ENCODE data around the gene CAPN1.
"Not testable (repeated sequence)": the region's sequence is repeated elsewhere in the genome, so short reads cannot be mapped to it uniquely, and the experiment has no call there.

CAPN1 gene

DNA sequence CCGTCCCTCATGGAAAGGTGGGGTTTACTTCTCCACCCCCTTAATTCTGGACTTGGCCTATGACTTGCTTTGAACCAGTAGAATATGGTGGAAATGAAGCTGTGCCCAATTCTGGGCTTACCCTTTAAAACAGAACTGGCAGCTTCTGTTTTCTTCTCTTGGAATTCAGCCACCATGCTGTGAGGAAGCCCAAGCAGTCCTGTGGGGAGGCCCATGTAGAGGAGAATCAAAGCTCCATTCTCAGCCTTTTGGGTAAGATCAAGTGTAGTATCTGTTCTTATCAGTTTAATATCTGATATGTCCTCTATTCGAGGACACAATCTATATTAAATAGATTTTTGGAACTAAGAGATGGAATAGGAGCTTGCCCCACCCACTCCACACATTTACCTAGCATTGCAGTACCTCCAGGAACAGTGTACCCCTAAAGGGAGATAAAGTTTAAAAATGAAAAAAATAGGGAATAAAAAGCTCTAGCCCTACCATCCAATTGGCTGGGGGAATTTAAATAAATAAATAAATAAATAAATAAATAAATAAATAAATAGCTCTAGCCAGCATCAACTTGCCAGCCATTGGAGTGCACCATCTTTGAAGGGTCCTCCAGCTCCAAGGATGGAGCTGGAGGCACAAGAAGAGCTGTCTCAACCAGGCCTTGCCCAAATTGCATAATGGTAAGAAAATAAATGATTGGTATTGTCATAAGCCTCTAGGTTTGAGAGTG lies 34.2 kb upstream of the CAPN1 start:
- Histone ChIP-seq H3K4me1 (ENCODE audit: control insufficient read depth, insufficient read depth, low read length) (no peaks in the 10 kb centered on the region), H3K36me3 (ENCODE audit: control insufficient read depth, insufficient read depth, low read length) (no peaks in the 10 kb centered on the region)

DNA sequence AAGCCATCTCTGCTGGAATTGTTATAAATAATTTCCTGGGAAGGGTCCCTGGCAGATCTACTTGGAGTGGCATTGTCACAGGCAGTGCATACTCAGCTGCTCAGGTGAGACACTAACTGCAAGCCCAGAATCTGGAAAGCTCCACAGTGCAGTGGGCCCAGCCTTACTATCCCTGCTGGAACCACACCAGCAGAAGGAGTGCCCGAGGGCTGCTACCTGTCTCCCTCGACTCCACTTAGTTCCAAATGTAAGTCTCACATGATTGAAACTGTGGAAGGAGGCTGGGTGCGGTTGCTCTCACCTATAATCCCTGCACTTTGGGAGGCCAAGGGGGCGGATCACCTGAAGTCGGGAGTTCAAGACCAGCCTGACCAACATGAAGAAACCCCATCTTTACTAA lies 33.1 kb upstream of the CAPN1 start:
- Histone ChIP-seq H3K9me3 (ENCODE audit: control insufficient read depth, insufficient read depth, low read length) (no peaks in the 10 kb centered on the region), H3K27ac (ENCODE audit: low read depth, low read length) (no peak overlapping the region), H3K4me1 (ENCODE audit: control insufficient read depth, insufficient read depth, low read length) (no peaks in the 10 kb centered on the region), H3K27me3 (ENCODE audit: control insufficient read depth, insufficient read depth, low read length) (no peaks in the 10 kb centered on the region), H3K4me3 (ENCODE audit: low read depth, low read length) (no peak overlapping the region), H3K9ac (ENCODE audit: low read depth, low read length) (no peak overlapping the region), H3K36me3 (ENCODE audit: control insufficient read depth, insufficient read depth, low read length) (no peaks in the 10 kb centered on the region)

More for the DNA sequence above, 34.2 kb upstream of the CAPN1 start:
- Histone ChIP-seq H3K4me3 (ENCODE audit: low read depth, low read length) (no peak overlapping the region), H3K9ac (ENCODE audit: low read depth, low read length) (no peak overlapping the region), H3K27me3 (ENCODE audit: control insufficient read depth, insufficient read depth, low read length) (no peaks in the 10 kb centered on the region), H3K9me3 (ENCODE audit: control insufficient read depth, insufficient read depth, low read length) (no peaks in the 10 kb centered on the region), H3K27ac (ENCODE audit: low read depth, low read length) (no peak overlapping the region)

DNA sequence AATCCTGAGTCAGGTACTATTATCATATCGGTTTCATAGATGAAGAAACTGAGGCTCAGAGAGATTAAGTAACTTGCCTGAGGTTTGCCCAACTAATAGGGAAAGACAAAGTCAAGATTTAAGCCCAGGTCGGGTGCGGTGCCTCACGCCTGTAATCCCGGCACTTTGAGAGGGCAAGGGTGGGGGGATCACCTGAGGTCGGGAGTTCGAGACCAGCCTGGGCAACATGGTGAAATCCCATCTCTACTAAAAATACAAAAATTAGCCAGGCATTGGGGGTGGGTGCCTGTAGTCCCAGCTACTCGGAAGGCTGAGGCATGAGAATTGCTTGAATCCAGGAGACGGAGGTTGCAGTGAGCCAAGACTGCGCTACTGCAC lies 31.6 kb upstream of the CAPN1 start:
- not testable (repeated sequence) for H3K9me3 ChIP-seq (ENCODE audit: control insufficient read depth, insufficient read depth, low read length); H3K4me3 ChIP-seq (ENCODE audit: low read depth, low read length); H3K27me3 ChIP-seq (ENCODE audit: control insufficient read depth, insufficient read depth, low read length); H3K27ac ChIP-seq (ENCODE audit: low read depth, low read length); H3K4me1 ChIP-seq (ENCODE audit: control insufficient read depth, insufficient read depth, low read length); H3K9ac ChIP-seq (ENCODE audit: low read depth, low read length); H3K36me3 ChIP-seq (ENCODE audit: control insufficient read depth, insufficient read depth, low read length)

- Histone ChIP-seq H3K9me3 (ENCODE audit: control insufficient read depth, insufficient read depth, low read length) (no peaks in the 10 kb centered on the region), H3K27me3 (ENCODE audit: control insufficient read depth, insufficient read depth, low read length) (no peaks in the 10 kb centered on the region), H3K9ac (ENCODE audit: low read depth, low read length) (no peak overlapping the region), H3K4me1 (ENCODE audit: control insufficient read depth, insufficient read depth, low read length) (no peaks in the 10 kb centered on the region), H3K27ac (ENCODE audit: low read depth, low read length) (no peak overlapping the region), H3K36me3 (ENCODE audit: control insufficient read depth, insufficient read depth, low read length) (no peaks in the 10 kb centered on the region), H3K4me3 (ENCODE audit: low read depth, low read length) (no peak overlapping the region)
These were observed 31.0 kb upstream of the CAPN1 start for GRCh38 chr11:65150509-65151299.

DNA sequence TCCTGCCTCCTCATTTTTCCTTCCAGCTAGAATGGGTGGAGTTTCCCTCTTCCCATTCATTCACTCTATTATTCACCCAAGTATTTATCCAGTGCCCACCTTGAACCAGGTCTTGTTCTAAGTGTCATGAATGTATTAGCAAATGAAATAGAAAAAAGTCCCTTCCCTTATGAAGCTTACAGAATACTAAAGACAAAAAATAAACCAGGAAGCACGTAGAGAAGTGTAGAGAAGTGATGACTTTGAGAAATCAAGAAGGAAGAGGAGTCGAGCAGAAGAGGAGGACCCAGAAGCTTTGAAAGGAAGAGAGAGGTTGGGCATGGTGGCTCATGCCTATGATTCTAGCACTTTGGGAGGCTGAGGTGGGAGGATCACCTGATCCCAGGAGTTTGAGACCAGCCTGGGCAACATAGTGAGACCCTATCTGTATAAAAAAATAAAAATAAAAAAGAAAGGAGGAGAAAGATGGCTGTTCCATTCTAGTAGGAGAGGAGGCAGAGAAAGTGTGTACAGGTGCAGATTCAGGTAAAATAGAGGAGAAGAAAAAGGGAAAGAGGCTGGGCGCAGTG lies 30.3 kb upstream of the CAPN1 start:
- H3K9ac ChIP-seq (ENCODE audit: low read depth, low read length) = no peak overlapping the region
- no peak overlapping the region for H3K27ac ChIP-seq (ENCODE audit: low read depth, low read length)
- no peaks in the 10 kb centered on the region for H3K4me1 ChIP-seq (ENCODE audit: control insufficient read depth, insufficient read depth, low read length)
- H3K9me3 ChIP-seq (ENCODE audit: control insufficient read depth, insufficient read depth, low read length) = no peaks in the 10 kb centered on the region
- H3K27me3 ChIP-seq (ENCODE audit: control insufficient read depth, insufficient read depth, low read length) = no peaks in the 10 kb centered on the region
- no peaks in the 10 kb centered on the region for H3K36me3 ChIP-seq (ENCODE audit: control insufficient read depth, insufficient read depth, low read length)
- no peak overlapping the region for H3K4me3 ChIP-seq (ENCODE audit: low read depth, low read length)

DNA sequence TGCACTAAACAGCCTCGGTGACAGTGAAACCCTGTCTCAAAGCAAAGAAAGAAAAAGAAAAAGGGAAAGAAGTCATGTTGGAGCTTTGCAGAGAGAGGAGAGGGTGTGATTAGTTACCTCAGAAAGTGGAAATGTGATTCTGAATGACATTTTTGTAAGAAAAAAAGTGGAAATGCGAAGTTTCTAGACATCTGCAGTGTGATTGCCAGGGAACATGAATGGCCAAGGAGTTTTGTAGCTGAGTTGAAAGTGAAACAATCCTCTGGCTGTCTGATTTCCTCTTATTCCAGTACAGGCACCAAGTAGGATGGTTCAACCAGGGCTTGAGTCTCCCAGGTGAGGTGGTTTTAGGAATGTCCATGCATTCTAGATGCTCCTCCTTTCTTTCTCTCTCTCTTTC lies 29.6 kb upstream of the CAPN1 start:
- no peak overlapping the region for H3K27ac ChIP-seq (ENCODE audit: low read depth, low read length)
- H3K4me3 ChIP-seq (ENCODE audit: low read depth, low read length) = no peak overlapping the region
- no peaks in the 10 kb centered on the region for H3K9me3 ChIP-seq (ENCODE audit: control insufficient read depth, insufficient read depth, low read length)
- no peaks in the 10 kb centered on the region for H3K27me3 ChIP-seq (ENCODE audit: control insufficient read depth, insufficient read depth, low read length)
- no peaks in the 10 kb centered on the region for H3K36me3 ChIP-seq (ENCODE audit: control insufficient read depth, insufficient read depth, low read length)
- H3K4me1 ChIP-seq (ENCODE audit: control insufficient read depth, insufficient read depth, low read length) = no peaks in the 10 kb centered on the region
- no peak overlapping the region for H3K9ac ChIP-seq (ENCODE audit: low read depth, low read length)

- H3K36me3 ChIP-seq (ENCODE audit: control insufficient read depth, insufficient read depth, low read length) = no peaks in the 10 kb centered on the region
- no peak overlapping the region for H3K9ac ChIP-seq (ENCODE audit: low read depth, low read length)
- no peaks in the 10 kb centered on the region for H3K4me1 ChIP-seq (ENCODE audit: control insufficient read depth, insufficient read depth, low read length)
- H3K27ac ChIP-seq (ENCODE audit: low read depth, low read length) = no peak overlapping the region
- H3K9me3 ChIP-seq (ENCODE audit: control insufficient read depth, insufficient read depth, low read length) = no peaks in the 10 kb centered on the region
- H3K27me3 ChIP-seq (ENCODE audit: control insufficient read depth, insufficient read depth, low read length) = no peaks in the 10 kb centered on the region
- H3K4me3 ChIP-seq (ENCODE audit: low read depth, low read length) = no peak overlapping the region
These were observed 25.5 kb upstream of the CAPN1 start for GRCh38 chr11:65156256-65156655.

GRCh38 chr11:65156926-65157325 lies 24.8 kb upstream of the CAPN1 start:
- H3K36me3 ChIP-seq (ENCODE audit: control insufficient read depth, insufficient read depth, low read length) = no peaks in the 10 kb centered on the region
- H3K9me3 ChIP-seq (ENCODE audit: control insufficient read depth, insufficient read depth, low read length) = no peaks in the 10 kb centered on the region
- H3K27me3 ChIP-seq (ENCODE audit: control insufficient read depth, insufficient read depth, low read length) = no peaks in the 10 kb centered on the region
- no peak overlapping the region for H3K4me3 ChIP-seq (ENCODE audit: low read depth, low read length)
- no peak overlapping the region for H3K9ac ChIP-seq (ENCODE audit: low read depth, low read length)
- no peaks in the 10 kb centered on the region for H3K4me1 ChIP-seq (ENCODE audit: control insufficient read depth, insufficient read depth, low read length)
- no peak overlapping the region for H3K27ac ChIP-seq (ENCODE audit: low read depth, low read length)

DNA sequence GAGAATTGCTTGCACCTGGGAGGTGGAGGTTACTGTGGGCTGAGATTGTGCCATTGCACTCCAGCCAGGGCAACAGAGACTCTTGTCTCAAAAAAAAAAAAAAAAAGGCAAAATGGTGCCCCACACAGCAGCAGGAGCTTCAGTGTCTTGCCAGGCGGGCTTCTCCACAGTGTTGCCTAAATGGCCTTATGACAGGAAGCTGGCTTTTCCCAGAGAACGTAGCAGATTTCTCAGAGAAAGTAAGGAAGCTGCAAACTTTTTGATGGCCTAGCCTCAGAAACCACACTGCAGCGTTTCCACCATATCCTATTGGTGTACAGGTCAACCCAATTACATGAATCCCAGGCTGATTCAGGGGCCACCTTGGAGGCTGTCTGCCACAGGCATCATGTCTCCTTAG lies 24.4 kb upstream of the CAPN1 start:
- Histone ChIP-seq H3K4me1 (ENCODE audit: control insufficient read depth, insufficient read depth, low read length) (no peaks in the 10 kb centered on the region), H3K27me3 (ENCODE audit: control insufficient read depth, insufficient read depth, low read length) (no peaks in the 10 kb centered on the region), H3K9ac (ENCODE audit: low read depth, low read length) (no peak overlapping the region), H3K27ac (ENCODE audit: low read depth, low read length) (no peak overlapping the region), H3K9me3 (ENCODE audit: control insufficient read depth, insufficient read depth, low read length) (no peaks in the 10 kb centered on the region), H3K36me3 (ENCODE audit: control insufficient read depth, insufficient read depth, low read length) (no peaks in the 10 kb centered on the region), H3K4me3 (ENCODE audit: low read depth, low read length) (no peak overlapping the region)

- no peaks in the 10 kb centered on the region for H3K9me3 ChIP-seq (ENCODE audit: control insufficient read depth, insufficient read depth, low read length)
- H3K4me3 ChIP-seq (ENCODE audit: low read depth, low read length) = no peak overlapping the region
- no peaks in the 10 kb centered on the region for H3K4me1 ChIP-seq (ENCODE audit: control insufficient read depth, insufficient read depth, low read length)
- H3K36me3 ChIP-seq (ENCODE audit: control insufficient read depth, insufficient read depth, low read length) = no peaks in the 10 kb centered on the region
- no peak overlapping the region for H3K27ac ChIP-seq (ENCODE audit: low read depth, low read length)
- H3K9ac ChIP-seq (ENCODE audit: low read depth, low read length) = no peak overlapping the region
- no peaks in the 10 kb centered on the region for H3K27me3 ChIP-seq (ENCODE audit: control insufficient read depth, insufficient read depth, low read length)
These were observed 22.7 kb upstream of the CAPN1 start for GRCh38 chr11:65159012-65159411.

DNA sequence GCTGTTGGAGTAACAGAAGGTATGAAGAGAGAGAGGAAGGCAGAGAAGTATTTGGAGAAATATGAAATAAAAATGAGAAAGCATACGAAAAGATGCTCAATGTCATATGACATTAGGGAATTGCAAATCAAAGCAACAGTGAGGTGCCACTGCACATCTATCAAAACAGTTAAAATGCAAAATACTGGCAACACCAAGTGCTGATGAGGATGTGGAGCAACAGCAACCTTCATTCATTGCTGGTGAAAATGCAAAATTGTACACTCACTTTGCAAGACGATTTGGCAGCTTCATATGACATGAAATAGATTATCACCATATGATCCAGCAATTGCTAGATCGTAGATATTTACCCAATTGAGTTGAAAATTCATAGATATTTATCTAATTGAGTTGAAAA lies 21.1 kb upstream of the CAPN1 start:
- Histone ChIP-seq H3K9ac (ENCODE audit: low read depth, low read length) (no peak overlapping the region), H3K4me1 (ENCODE audit: control insufficient read depth, insufficient read depth, low read length) (no peaks in the 10 kb centered on the region), H3K27ac (ENCODE audit: low read depth, low read length) (no peak overlapping the region), H3K36me3 (ENCODE audit: control insufficient read depth, insufficient read depth, low read length) (no peaks in the 10 kb centered on the region), H3K4me3 (ENCODE audit: low read depth, low read length) (no peak overlapping the region), H3K9me3 (ENCODE audit: control insufficient read depth, insufficient read depth, low read length) (no peaks in the 10 kb centered on the region), H3K27me3 (ENCODE audit: control insufficient read depth, insufficient read depth, low read length) (no peaks in the 10 kb centered on the region)
